HEK293T (cell line): ENCODE data around the gene IFT27.

ENCODE experiments used
- BHLHE40 ChIP-seq: fragments of 450-650 bp; IDR thresholded peaks from 2 replicates; pipeline ENCODE4 v1.6.1; 2016; ENCODE audit warnings: mild to moderate bottlenecking, moderate library complexity, borderline replicate concordance
- FOXA1 ChIP-seq: fragments of 450-650 bp; IDR thresholded peaks from 2 replicates; pipeline ENCODE4 v1.6.1; 2016; ENCODE audit warnings: mild to moderate bottlenecking
- LEF1 ChIP-seq: fragments of 450-650 bp; IDR thresholded peaks from 2 replicates; pipeline ENCODE4 v1.6.1; 2017; ENCODE audit warnings: mild to moderate bottlenecking, borderline replicate concordance
- SP1 ChIP-seq: fragments of 450-650 bp; IDR thresholded peaks from 2 replicates; pipeline ENCODE4 v1.6.1; 2017
- SUZ12 ChIP-seq: fragments of 450-650 bp; IDR thresholded peaks from 2 replicates; pipeline ENCODE4 v1.6.1; 2016; ENCODE audit warnings: mild to moderate bottlenecking
- TARDBP ChIP-seq: fragments of 450-650 bp; IDR thresholded peaks from 2 replicates; pipeline ENCODE4 v1.6.1; 2016
- TF ChIP-seq, protein P1 (sequence below): fragments of 450-650 bp; IDR thresholded peaks from 2 replicates; pipeline ENCODE4 v1.6.1; 2016

DNA sequence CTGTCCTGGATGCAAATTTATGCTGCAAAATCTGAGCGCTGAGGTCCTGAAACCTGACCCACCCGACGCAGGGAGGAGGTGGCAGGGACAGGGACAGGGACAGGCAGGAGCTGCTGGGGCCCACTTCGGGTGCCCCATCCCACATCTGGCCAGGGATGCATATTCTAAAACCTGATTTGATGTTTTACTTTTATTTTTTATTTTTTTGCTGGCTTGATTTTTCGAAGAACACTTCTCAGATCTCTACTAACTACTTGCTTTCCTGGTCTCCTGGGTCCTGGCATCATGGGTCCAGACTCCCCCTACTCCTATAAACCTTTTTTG is 41.6 kb upstream of the IFT27 start:
- no peak for TF ChIP-seq SP1
- no peak for TF ChIP-seq SUZ12
- TF ChIP-seq, protein P1, sequence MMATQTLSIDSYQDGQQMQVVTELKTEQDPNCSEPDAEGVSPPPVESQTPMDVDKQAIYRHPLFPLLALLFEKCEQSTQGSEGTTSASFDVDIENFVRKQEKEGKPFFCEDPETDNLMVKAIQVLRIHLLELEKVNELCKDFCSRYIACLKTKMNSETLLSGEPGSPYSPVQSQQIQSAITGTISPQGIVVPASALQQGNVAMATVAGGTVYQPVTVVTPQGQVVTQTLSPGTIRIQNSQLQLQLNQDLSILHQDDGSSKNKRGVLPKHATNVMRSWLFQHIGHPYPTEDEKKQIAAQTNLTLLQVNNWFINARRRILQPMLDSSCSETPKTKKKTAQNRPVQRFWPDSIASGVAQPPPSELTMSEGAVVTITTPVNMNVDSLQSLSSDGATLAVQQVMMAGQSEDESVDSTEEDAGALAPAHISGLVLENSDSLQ: no peak
- no peak for TF ChIP-seq FOXA1
- TF ChIP-seq LEF1: no peak
- TF ChIP-seq TARDBP: no peak
- TF ChIP-seq BHLHE40: no peak
